Measurements from ENCODE around the gene MCC.

MCC gene

DNA sequence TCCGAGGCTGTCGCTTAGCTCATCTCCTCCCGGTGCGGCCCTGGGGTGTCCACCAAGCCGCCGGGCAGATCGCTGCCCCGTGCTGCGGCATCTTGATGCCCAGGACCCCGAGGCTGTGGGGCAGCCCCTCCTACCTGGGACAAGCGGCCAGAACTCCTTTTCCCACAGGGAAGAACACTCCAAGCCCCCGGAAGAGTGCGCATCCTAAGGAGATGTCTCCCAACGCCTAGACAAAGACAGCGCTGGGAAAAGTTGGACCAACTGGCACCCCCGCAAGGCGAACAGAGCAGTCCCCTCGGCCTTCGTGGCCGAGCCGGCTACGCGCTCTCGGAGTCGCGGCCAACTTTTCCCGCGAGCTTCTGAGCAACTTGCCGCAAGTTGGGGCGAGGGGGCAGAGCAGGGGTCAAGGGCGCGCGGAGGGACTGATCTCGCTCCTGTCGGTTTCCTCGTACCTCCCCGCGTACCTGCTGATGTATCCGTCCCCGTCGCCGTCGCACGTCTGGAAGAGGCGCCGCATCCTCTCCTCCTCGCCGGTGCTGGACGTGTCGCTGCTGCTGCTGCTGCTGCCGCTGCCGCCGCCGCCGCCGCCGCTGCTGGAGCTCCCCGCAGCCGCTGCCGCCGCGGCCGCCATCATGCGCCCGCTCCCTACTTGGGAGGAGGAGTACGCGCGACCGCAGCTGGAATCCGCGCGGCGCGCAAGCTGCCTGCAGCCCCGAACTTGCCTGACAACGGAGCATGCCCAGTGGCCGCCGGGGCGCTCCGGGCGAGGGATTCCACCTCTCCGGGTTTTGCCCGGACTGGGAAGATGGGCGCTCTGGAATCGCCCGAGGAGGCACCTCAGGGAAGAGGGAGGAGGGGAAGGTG is at the start of gene MCC:
MCC (minus strand) TSS at position 673 of the 864 bp plus-strand sequence.
- DNase-seq, result peak; percentile 46 to 86

DNA sequence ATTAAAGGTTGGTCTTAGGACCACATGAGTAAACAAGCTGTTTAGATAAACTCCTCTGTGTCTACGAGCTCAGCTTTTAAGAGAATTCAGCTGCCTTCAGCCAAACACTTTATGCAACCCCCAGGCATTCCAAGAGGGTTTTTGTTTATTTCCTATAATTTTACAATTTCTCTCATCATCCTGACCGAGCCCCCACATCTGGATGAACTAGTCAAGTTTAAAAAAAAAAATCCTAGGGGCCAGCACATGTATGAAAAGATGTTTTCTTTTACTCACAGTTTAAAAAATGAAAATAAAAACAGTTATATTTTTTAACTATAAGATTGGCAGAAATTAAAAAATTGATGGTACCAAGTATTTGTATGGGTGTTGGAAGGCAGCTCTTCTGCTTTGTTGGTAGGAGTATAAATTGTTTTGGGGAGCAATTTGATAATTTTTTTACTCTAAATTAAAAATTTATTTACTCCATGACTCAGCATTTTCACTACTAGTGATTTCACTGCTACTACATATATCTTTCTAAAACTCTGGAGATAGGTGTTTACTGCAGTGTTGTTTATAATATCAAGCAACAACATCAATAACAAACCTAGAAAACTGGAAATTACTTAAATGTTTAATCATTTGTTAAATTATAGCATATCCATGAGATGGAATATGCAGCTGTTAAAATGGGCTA is 43.4 kb upstream of the MCC start:
- DNase-seq, result no peak

DNA sequence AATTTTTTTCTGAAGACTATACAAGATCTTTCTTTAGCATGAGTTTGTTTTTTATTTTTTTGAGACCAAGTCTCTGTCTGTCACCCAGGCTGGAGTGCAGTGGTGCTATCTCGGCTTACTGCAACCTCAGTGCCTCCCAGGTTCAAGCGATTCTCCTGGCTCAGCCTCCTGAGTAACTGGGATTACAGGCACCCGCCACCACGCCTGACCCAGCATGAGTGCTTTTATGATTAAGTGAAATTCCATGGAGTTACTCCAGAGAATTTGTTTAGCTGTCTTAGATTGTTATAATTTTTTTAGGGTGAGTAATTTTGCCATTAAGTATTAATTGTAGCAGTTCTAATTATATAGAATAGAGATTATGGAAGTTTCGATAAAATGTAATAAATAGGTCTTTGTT is 39.5 kb upstream of the MCC start:
- no peak for DNase-seq

DNA sequence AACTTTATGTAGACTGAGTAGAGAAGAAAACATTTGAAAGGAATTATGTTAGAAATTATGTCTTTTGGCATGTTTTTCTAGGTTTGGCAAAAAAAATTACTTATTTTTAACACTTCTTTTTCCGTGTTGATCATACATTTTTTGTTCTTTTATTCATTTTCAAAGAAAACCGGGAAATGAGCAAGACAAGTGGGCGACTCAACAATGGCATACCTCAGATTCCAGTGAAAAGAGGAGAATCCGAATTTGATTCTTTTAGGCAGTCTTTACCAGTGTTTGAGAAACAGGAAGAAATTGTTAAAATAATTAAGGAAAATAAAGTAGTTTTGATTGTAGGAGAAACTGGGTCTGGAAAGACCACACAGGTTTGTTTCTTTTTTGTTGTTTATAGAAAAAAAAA is 38.2 kb upstream of the MCC start:
- DNase-seq, result no peak

DNA sequence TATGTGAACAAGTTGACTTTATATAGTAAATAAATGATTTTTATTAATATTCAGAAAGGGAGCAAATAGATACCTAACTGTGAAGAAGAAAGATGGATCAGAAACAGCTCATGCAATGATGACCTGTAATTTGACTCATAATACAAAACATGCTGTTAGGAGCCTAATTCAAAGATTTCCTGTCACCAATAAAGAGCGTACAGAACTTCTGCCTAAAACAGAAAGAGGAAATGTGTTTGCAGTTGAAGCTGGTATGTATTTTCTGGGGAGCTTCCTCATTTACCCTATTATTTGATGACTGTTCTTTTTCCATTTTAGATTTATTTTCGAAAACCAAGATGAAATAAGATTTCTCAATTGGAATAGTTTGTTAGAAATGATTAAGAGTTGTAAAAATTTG is 36.7 kb upstream of the MCC start:
- no peak for DNase-seq

DNA sequence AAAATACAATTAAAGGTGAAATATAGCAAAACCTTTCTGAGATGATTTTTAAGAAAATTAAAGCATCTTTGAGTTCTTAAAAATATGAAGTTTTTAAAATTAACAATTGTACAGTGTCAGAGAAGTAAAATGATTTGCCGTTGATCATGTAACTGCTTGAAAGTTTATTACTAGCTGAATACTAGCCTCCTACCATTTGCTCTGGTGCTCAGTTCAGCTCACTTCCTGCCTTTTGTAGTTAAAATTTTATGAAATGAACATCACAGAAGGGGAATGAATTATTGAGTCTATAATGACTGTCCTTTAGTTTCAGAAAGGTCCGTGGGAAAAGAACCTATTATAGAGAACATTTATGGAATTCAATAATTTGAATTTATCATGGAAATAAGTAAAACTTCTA is 34.9 kb upstream of the MCC start:
- DNase-seq, result no peak

DNA sequence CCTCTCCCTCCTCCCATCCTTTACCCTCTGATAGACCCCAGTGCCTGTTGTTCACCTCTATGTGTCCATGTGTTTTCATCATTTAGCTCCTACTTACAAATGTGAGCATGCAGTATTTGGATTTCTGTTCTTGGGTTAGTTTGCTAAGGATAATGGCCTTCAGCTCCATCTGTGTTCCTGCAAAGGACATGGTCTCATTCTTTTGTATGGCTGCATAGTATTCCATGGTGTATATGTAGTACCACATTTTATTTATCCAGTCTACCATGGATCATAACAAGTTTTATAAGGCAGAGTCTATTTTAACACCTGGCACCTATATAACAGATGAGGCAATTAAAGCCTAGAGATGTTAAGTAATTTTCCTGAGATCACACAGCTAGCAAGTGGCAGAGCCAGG is 32.6 kb upstream of the MCC start:
- no peak for DNase-seq

DNA sequence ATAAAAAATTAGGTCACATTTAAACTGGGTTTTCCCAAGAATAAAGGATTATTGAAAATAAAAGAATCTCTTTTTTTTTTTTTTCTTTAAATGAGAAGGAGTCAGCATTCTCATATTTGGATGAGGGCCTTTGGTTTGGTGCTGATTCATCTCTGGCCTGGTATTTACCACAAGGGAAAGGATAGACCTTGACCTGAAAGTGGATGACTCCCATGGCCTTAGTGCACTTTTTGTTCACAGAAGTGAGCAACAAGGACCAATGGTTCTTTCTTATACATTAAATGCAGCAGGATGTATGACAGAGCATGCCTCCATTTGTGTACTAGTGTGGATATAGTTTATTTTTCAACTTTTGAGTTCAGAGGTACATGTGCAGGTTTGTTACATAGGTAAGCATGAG is 32.2 kb upstream of the MCC start:
- no peak for DNase-seq

DNA sequence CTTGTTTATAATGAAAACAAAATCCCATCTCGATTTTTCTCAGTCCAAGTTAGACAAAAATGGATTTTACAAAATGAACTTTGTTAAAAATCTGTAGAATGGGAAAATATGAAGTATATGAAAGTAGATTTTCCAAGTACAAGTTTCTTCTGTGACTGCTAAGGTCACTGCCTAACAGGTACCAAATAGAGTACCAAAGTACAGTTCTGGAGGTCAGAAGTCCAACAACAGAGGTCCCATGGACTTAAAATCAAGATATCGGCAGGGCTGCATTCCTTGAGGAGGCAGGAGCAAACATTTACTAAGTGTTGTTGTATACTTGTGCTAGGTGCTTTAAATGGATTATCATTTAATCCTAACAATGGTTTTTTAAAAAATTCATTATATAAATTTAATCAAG is 31.2 kb upstream of the MCC start:
- no peak for DNase-seq

DNA sequence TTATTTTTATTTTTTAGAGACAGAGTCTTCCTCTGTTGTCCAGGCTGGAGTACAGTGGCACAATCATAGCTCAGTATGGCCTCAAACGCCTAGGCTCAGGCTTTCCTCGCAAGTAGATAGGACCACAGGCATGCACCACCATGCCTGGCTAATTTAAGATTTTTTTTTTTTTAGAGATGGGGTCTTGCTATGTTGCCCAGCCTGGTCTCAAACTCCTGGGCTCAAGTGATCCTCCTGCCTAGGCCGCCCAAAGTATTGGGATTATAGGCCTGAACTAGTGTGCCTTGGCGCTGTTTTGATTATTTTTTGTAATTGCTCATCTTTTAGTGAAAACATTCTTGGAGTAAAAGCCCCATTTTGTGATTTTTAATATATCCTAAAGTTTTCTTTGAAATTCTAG is 30.6 kb upstream of the MCC start:
- no peak for DNase-seq

DNA sequence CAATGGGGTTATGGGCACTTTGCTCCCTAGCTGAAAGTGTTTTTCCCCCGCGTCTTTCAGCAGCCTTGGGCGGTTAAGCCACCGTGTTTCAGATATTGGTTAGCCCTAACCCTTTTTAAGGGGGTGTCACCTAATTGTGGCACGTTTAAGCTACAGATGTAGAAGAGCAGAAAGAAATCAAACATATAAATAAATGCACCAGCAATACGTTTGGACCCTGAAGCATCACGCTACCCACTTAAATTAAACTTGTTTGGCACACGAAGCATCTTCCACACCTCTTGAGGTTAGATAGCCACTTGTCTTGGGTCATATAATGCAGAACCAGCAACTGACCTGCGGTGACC is 26.0 kb upstream of the MCC start:
- no peak for DNase-seq

DNA sequence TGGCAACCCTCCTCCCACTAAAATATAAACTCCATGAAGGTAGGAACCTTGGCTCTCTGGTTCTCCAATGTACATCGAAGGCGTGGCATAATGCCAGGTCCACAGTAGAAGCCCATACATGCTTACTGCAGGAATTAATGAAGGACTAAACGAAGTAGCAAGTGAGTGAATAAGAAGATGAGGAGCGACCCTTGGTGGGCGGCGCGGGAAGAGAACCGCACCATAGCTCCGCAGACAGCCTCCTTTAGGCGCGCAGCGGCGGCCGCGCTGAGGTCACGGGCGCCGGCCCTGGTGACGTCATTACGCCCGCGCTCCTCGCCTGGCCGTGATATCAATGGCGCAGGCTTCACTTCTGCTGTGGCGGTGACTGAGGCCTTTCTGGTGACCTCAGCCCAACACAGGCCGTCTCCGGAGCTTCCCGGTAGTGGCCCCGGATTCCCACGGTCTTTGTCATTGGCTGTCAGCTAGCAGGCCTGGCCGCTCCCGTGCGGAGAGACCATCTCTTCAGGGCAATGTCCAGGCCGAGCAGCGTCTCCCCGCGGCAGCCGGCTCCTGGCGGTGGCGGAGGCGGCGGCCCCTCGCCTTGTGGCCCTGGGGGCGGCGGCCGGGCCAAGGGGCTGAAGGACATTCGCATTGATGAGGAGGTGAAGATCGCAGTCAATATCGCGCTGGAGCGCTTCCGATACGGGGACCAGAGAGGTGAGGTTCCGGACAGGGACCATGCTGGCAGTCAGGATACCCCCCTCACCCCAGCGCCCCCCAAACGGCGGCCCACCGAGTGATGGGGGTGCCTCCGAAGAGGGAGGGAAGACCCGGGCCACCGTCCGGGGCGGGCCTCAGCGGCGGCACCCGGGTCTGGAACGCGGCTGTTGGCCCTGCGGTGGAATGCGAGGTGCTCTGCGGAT is 25.4 kb upstream of the MCC start, which contains the start of gene YTHDC2:
YTHDC2 (plus strand) TSS at position 311 of the 905 bp plus-strand sequence; CDS start at position 513, 202 bp downstream.
- DNase-seq, result peak; percentile 86 to 91

DNA sequence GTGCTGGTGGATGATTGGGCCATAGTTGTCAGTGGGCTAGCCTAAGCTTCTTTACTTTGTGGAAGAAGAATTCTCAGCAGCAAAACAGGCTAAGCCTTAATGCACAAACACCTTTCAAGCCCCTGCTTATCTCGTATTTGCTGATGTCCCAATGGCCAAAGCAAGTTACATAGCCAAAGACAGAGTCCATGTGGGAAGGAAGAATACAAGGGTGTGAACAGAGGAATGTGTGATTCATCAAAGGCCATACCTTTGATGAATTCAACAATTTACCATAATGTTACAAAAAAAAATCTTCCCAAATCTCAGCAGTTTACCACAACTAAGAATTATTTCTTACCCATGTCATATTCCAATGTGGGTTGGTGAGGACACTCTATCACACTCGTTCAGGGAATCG is 24.1 kb upstream of the MCC start:
- no peak for DNase-seq

DNA sequence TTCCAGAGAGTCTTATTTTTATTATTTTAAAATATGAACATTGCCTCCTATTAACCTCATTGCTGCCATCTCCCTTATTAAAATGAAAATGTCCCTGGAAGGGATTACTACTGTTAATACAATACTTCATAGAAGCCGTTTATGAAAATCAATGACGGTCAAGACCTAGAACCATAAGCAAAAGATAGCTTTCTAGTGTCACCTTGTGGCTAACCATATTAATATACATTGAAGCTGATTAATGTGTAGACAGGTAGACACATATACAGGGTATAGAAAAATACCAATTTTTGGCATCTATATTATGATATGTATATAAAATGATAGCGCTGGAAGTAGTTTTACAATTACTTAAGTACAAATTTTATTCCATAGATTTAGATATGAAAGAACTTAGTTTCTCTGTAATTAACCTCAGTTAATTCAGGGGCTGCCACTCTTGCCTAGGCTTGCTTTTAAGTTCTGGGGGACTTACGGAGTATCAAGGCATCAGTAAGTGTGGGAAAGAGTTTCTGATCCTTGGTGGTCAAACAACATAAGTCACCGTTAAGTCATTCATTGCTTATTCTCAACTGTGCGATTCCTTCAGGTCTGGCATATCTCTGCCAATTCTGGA is 22.7 kb upstream of the MCC start:
- peak; percentile 47 to 60 for DNase-seq

DNA sequence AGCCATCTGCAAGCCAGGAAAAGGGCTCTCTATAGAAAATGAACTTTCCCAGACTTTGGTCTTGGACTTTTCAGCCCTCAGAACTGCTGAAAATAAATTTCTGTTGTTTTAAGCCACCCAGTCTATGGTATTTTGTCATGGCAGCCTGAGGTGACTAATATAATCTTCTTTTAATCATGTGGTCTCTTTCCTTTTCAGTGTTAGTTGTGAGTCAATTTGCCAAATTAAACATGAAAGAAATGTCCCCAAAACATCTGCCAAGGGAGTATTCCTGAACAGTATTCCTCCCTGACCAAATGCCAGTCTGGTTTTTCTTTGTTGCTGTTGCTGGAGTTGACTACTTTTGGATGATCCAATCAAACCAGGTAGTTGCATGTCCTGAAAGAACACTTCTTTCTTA is 20.5 kb upstream of the MCC start:
- DNase-seq, result no peak

DNA sequence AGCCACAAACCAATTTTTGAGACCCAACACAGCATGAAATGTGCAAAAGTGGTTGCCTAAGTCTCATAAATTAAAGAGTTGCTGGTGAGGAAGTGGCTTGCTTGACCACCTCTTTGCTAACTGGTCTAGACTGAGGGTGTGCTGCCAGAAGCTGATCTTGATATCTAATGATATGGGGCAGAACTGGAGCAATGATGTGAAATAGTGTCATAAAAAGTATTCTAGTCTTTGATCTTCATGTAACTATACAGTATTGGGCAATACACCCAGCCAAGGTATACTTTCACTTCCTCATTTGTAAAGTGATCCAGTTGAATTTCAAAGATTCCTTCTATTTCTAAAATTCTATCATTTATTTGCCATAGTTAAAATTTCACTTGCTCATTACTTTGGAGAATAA is 19.3 kb upstream of the MCC start:
- no peak for DNase-seq

DNA sequence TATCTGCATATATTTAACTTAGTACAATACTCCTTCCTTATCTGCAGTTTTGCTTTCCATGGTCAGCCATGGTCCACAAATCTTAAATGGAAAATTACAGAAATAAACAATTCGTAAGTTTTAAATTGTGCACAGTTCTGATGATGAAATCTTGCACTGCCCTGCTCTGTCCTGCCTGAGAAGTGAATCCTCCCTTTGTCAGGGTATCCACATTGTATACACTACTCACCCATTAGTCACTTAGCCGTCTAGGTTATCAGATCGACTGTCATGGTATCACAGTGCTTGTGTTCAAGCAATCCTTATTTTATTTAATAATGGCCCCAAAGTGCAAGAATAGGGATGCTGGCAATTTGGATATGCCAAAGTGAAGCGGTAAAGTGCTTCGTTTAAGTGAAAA is 16.9 kb upstream of the MCC start:
- DNase-seq, result no peak

DNA sequence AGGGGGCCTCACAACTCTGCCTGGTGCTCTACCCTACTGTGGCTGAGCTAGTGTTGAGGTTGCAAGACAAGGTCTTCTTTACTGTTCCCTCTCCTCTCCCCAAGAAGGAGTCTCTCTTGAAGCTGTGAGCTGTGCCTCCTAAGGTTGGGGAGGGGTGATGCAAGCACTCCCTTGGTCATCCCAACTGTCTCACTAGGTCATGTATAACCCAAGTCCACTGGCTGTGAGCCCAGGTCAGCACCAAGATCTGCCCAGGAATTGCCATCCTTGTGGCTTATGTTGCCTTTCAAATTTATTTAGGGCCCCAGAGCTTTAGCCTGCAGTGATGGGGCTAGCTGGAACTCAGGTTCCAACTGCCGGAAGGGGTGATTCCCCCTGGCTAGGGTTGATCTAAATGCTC is 14.9 kb upstream of the MCC start:
- DNase-seq, result no peak

DNA sequence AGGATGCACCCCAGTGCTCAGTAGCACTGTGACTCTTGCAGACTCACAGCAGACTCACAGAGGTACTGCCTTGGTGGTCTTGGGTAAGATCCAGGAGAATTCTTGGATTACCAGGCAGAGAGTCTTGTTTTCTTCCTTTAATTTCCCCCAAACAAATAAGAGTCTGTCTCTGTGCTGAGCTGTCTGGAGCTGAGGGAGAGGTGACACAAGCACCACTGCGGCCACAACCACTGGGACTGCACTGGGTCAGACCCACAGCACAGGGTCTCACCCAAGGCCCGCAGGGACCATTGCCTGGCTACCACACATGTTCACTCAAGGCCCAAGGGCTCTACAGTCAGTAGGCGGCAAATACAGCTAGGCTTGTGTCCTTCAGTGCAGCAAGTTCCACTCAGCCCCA is 13.8 kb upstream of the MCC start:
- DNase-seq, result no peak

DNA sequence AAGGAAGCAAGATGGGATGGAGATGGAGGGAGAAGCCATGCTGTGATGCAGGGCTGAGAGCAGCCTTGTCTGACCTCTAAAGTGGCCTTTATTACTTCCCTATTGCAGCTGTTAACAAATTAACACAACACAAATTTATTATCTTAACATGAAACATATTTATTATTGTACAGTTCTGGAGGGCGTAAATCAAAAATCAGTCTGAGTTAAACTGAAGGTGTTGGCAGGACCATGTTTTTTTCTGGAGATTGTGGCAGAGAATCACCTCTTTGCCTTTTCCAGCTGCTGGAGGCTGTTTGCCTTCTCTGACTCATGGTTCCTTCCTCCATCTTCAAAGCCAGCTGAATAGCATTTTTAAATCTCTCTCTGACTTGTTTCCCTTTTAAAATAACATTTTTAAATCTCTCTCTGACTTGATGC is 7.2 kb upstream of the MCC start:
- no peak for DNase-seq

DNA sequence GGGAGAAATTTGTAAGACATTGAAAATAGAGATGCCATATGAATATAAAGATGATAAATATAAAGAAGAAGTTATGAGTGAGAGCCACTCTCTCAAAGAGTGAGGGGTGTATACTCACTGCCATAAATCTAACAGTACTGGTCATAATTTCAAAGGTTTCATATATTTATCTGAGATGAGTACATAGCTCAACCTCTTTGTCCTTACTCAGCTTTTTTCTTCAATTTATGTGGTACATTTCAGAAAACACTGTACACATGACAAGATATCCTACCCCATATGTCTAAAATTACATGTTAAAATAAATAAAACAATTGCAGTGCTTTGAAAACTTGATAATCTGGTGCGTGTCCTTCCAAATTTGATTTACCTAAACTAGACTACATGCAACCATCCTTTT is 5.2 kb upstream of the MCC start:
- DNase-seq, result no peak

DNA sequence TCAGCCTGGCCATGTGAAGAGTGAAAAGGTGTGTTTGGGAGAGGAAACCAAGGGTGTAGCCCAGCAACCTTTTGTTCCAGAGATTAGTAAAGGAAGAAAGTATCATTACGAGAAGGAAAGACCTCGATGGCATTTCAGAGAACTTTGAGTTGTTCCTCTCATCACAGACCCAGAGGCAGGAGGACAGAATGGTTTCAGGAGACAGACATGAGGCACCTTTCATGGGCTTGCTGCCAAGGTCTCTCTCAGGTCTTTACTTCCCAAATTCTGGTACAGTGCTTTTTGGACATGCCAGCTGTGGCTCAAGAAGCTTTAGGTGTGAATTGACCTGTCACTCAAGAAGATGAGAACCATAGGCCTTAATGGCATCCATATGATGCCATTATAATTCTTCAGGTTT is 2.8 kb upstream of the MCC start:
- no peak for DNase-seq

DNA sequence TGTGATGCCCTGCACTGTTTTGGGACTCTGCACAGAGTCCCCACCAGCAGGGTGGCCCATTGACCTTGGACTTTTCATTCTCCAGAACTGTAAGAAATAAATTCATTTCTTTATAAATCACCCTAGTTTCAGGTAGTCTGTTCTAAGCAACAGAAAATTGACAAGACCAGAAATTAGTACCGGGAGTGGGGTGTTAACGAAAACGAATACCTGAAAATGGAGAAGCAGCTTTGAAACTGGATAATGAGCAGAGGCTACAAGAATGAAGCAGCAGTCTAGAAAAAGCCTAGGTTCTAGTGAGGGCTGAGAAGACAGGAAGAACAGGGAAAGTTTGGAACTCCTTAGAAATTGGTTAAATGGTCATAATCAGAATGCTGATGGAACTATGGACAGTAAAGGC is 2.1 kb upstream of the MCC start:
- DNase-seq, result no peak
